Midbrain (tissue), 1 donor: Measurements from ENCODE around the gene OTUD4.
A peak's percentile ranks its signal among the peaks of the same experiment; 100 is the strongest.

Experiments
- DNase-seq: peaks from one replicate; lab custom pipeline; 2025; lab: John Stamatoyannopoulos, UW

Gene OTUD4

GRCh38 chr4:145108128-145108527 lies 72.3 kb downstream of the OTUD4 start:
- no peak for DNase-seq

DNA sequence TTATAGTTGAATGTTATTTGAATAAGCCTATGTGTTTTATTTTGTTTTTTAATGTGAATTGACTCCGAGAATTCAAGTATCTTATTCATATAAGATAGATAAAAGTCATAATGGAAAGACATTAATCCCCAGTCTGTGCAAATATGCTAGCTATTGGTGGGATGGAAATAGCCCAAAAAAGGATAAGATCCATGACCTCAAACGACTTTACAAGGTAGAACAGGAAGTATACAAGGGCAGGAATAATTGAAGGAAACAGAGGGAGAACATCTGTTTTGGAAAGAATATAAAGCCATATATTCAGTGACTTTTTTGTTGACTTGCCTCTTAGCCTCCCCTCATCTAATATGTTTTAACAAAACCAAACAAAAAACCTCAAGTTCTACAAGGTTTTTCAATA lies 73.3 kb downstream of the OTUD4 start:
- DNase-seq, result no peak

DNA sequence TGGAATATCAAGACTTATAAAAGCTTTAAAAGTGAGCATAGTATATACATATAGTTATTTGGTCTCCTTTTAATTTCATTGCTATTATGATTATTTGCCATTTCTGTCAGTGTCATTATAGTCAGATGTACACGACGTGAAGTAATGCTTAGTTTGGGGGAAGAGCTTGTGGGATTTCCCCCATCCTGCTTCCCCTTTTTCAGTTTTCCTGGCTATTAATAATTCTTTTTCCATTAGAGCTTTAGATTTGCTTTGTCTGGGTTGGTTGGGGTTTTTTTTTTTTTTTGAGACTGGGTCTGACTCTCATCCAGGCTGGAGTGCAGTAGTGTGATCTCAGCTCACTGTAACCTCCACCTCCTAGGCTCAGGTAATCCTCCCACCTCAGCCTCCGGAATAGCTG lies 76.9 kb downstream of the OTUD4 start:
- no peak for DNase-seq

DNA sequence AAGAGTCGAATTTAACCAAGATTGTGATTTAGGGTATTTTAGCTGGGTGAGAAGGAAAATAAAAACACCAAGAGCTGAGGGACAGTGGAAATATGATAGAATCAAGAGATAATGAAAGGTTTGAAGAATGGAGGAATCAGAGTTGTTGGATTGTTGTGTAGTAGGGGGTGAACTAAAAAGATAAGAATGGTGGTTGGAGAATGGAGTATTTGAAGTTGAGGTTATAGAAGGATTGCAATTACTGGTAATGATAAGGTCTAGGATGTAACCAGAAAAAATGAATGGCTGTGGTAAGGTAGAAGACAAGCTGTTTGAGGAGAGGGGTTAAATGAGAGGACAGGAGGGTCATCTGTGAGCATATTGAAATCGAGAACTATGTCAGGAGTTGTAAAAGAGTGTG lies 77.8 kb downstream of the OTUD4 start:
- DNase-seq, result no peak

GRCh38 chr4:145101091-145101490 lies 79.3 kb downstream of the OTUD4 start:
- no peak for DNase-seq

GRCh38 chr4:145099653-145100052 lies 80.7 kb downstream of the OTUD4 start:
- DNase-seq, result peak; percentile 21

DNA sequence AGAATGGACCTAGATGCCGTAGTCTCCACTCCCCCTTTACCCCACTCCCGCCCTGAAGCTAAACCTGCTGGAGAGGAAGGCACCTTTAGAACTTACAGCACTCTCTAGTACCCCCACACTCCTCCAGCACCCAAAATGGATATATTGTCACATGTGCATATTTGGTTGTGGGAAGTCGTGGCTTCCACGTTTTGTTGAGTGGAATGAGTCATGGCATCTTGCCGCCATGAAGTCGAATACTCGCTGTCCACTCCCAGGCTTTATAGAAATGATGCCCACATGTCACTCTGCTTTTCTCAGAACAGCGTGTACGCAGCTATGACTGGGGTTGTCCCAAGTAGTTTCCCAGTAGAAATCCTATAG lies 81.7 kb downstream of the OTUD4 start:
- peak; percentile 44 for DNase-seq

DNA sequence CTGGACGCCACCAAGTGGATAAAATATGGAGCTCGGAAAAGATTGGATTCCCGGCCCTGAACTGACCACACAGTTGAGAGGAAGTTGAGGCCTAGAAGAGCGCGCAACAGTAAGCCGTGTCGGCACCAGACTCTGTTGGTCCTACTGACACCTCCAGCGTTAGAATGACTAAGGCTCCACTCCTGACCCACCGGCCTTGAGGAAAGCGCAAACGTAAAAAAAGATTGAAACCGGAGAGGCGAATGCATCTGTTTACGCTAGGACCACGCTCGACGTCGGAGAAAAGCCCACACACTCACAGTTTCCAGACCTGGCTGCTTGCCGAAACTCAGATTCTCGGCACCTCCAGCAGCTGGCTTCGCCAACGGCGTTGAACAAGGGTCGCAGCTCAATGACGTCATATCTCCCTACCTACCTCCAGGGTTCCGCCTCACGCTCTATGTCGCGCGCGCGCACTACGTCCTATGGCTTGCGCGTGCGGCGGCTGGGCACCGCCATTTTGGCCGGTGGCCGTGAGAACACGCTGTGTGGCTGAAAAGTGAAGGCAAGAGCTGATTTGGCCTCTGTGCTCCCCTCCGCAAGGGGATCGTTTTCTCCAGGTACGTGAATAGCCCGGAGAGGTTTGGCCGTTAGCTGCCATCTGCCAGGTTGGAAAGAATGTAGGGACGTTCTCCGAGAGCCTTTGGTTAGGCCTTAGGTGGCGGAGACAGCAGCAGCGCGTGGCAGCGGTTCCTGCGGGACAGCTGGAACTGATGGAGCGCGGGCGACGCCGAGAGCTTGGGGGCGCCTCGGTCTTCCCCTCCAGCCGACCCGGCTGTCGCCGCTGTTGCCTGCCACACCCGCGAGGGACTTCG lies 82.3 kb downstream of the OTUD4 start, which contains the start of the genes ABCE1 and ANAPC10:
ABCE1 (plus strand) TSS at position 491 of the 854 bp plus-strand sequence. CDS start 6,102 bp downstream, outside the sequence.
ANAPC10 (minus strand) TSS at position 376 of the 854 bp plus-strand sequence. CDS start 2,097 bp downstream, outside the sequence.
- DNase-seq, result peak; percentile 95

- no peak for DNase-seq
Measured at GRCh38 chr4:145097331-145097820, 83.0 kb downstream of the OTUD4 start.

DNA sequence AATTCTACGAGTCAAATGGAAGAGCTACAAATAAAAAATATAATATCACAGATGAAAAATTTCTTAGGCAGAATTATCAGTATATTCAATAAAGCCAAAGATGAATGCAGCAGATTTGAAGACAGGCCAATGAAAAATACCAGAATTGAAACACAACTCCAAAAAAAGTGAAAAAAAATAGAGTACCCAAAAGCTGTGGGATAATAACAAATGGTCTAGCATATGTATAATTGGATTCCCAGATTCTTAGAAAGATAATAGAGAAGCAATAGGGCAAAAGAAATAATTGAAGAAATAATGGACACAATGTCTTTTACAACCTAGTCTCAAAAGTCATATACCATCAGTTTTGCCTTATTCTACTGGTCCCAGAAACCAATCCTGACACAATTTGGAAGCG lies 86.8 kb downstream of the OTUD4 start:
- DNase-seq, result no peak

- DNase-seq, result no peak
Measured at GRCh38 chr4:145090380-145090779, 90.0 kb downstream of the OTUD4 start.

DNA sequence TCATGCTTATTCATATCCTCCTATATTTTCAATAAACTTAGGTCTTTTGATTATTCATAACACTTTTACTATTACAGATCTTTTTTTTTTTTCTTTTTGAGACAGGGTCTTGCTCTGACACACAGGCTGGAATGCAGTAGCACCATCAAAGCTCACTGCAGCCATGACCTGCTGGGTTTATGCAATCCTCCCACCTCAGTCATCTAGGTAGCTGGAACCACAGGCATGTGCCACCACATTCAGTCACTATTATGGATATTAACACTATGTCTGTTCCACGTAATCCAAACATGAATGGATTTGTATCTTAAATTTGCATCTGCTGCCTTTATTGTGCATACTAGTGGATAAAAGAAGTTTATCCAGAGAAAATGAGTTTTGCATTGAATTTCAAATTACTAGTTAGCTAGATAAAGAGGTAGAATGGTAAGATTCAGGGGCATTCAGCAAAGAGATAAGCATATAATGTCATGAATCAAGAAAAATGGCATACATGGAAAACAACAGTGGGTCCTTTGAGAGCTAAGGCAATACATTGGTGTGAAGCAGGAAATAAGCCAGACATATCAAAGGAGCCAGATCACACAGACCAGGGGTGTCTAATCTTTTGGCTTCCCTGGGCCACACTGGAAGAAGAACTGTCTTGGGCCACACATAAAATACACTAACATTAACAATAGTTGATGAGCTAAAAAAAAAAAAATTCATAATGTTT lies 96.3 kb downstream of the OTUD4 start:
- DNase-seq, result no peak
